ENCODE results near the gene MEIS1. TPM values are rescaled to one million over a fixed set of nuclear protein-coding genes. Genes with fewer than 3 reads are reported as not detected.

The MEIS1 gene
- total and polyA plus RNA-seq, 2 donors (not counting 1 experiment from before 2014, with no cell fraction given) = 0.03 TPM; not detected in 1

DNA sequence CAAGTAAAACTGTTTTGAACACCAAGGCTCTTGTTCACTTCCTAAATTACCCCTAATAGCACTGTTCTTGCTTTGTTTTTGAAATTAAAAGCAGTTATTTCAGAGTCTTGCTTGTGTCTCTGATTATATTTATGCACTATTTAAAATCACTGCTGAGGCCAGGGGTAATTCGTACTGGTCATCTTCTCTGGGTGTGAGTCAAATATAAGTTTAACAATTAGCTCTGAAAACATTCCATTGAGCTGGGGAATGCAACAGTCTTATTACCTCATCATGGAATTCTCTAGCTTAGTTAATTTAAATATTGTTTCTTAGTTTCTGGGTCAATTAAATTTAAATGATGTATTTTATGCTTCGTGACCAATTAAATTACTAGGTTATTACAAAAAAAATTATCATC lies 135.0 kb downstream of the MEIS1 start:
- ATAC-seq (ENCODE audit: low read depth) = no peak
- Histone ChIP-seq H2AFZ (ENCODE audit: insufficient read depth, low read depth, low read length, poor library complexity, severe bottlenecking) (no peak overlapping the region), H3K27me3 (replicated peaks in 1 of 4; ENCODE audit: control extremely low read depth in 1 of 4, control insufficient read depth in 3 of 4, insufficient read depth in 4 of 4, low read length in 3 of 4) (peaks cover 0 to 20% (median 15%) of the 10 kb centered on the region in 4 experiments), H4K20me1 (ENCODE audit: control insufficient read depth, insufficient read depth, low read length, poor library complexity, severe bottlenecking) (no peaks in the 10 kb centered on the region), H3K4me1 (ENCODE audit: control insufficient read depth in 2 of 2, insufficient read depth in 2 of 2, low read length in 2 of 2) (peaks cover 5% of the 10 kb centered on the region in 2 donors), H3K79me2 (ENCODE audit: control insufficient read depth, insufficient read depth, low read length) (no peaks in the 10 kb centered on the region), H3K9ac (ENCODE audit: low read length) (no peak overlapping the region), H3K27ac (ENCODE audit: low read length in 2 of 2) (no peak overlapping the region), H3K4me2 (replicated peaks; ENCODE audit: low read depth, low read length, poor library complexity, severe bottlenecking) (no peak overlapping the region), H3K36me3 (replicated peaks in 1 of 2; ENCODE audit: control extremely low read depth in 1 of 2, control insufficient read depth in 1 of 2, extremely low read depth in 1 of 2, insufficient read depth in 2 of 2, low read length in 1 of 2) (no peaks in the 10 kb centered on the region), H3K4me3 (ENCODE audit: control extremely low read depth in 1 of 5, extremely low read depth in 1 of 5, insufficient read depth in 1 of 5, low read depth in 2 of 5, low read length in 4 of 5) (no peak overlapping the region), H3K9me3 (ENCODE audit: control extremely low read depth in 1 of 3, control insufficient read depth in 2 of 3, insufficient read depth in 1 of 3, low read length in 2 of 3) (no peaks in the 10 kb centered on the region)
- Mint-ChIP-seq H3K27ac (no peak overlapping the region), H3K27me3 (peaks cover 24% of the 10 kb centered on the region), H3K4me3 (no peak overlapping the region), H3K4me1 (peaks cover 7% of the 10 kb centered on the region), H3K9me3 (ENCODE audit: insufficient read depth) (no peaks in the 10 kb centered on the region)
- no peak for DNase-seq
- no peak for TF ChIP-seq EZH2 (IDR thresholded peaks at IDR 0.05; ENCODE audit: borderline replicate concordance, insufficient read depth, low read depth, low read length, poor library complexity, severe bottlenecking)
- TF ChIP-seq CTCF (IDR thresholded peaks at IDR 0.05) = no peak
- CTCF ChIA-PET = no interaction called here
- POLR2A ChIA-PET = no interaction called here
- no CpG with 5 or more reads among the region's 2 CpGs for WGBS (ENCODE audit: insufficient coverage)
- intact Hi-C loops (cut with micrococcal nuclease) = no loop called here

- no peak overlapping the region for H3K4me3 ChIP-seq (ENCODE audit: control extremely low read depth in 1 of 5, extremely low read depth in 1 of 5, insufficient read depth in 1 of 5, low read depth in 2 of 5, low read length in 4 of 5)
- no peak overlapping the region for H3K4me3 Mint-ChIP-seq
- no peak overlapping the region for H3K27ac ChIP-seq (ENCODE audit: low read length in 2 of 2)
- H3K9me3 Mint-ChIP-seq (ENCODE audit: insufficient read depth) = no peaks in the 10 kb centered on the region
- peaks cover 0 to 2% (median 0%) of the 10 kb centered on the region in 3 donors for H3K9me3 ChIP-seq (ENCODE audit: control extremely low read depth in 1 of 3, control insufficient read depth in 2 of 3, insufficient read depth in 1 of 3, low read length in 2 of 3)
- CTCF ChIA-PET = no interaction called here
- H2AFZ ChIP-seq (ENCODE audit: insufficient read depth, low read depth, low read length, poor library complexity, severe bottlenecking) = no peak overlapping the region
- POLR2A ChIA-PET = no interaction called here
- no peaks in the 10 kb centered on the region for H3K79me2 ChIP-seq (ENCODE audit: control insufficient read depth, insufficient read depth, low read length)
- H3K9ac ChIP-seq (ENCODE audit: low read length) = no peak overlapping the region
- TF ChIP-seq CTCF (IDR thresholded peaks at IDR 0.05) = no peak
- no peak for TF ChIP-seq EZH2 (IDR thresholded peaks at IDR 0.05; ENCODE audit: borderline replicate concordance, insufficient read depth, low read depth, low read length, poor library complexity, severe bottlenecking)
- WGBS (ENCODE audit: insufficient coverage) = no CpG with 5 or more reads among the region's 3 CpGs
- H3K27me3 ChIP-seq (replicated peaks in 1 of 4; ENCODE audit: control extremely low read depth in 1 of 4, control insufficient read depth in 3 of 4, insufficient read depth in 4 of 4, low read length in 3 of 4) = peaks cover 0 to 25% (median 20%) of the 10 kb centered on the region in 4 experiments
- H4K20me1 ChIP-seq (ENCODE audit: control insufficient read depth, insufficient read depth, low read length, poor library complexity, severe bottlenecking) = no peaks in the 10 kb centered on the region
- no peaks in the 10 kb centered on the region for H3K36me3 ChIP-seq (replicated peaks in 1 of 2; ENCODE audit: control extremely low read depth in 1 of 2, control insufficient read depth in 1 of 2, extremely low read depth in 1 of 2, insufficient read depth in 2 of 2, low read length in 1 of 2)
- no peak overlapping the region for H3K27ac Mint-ChIP-seq
- DNase-seq (no peak), ATAC-seq (ENCODE audit: low read depth) (no peak)
- peaks cover 11% of the 10 kb centered on the region for H3K4me1 Mint-ChIP-seq
- peaks cover 10% of the 10 kb centered on the region in 2 donors for H3K4me1 ChIP-seq (ENCODE audit: control insufficient read depth in 2 of 2, insufficient read depth in 2 of 2, low read length in 2 of 2)
- H3K4me2 ChIP-seq (replicated peaks; ENCODE audit: low read depth, low read length, poor library complexity, severe bottlenecking) = no peak overlapping the region
- intact Hi-C loops (cut with micrococcal nuclease) = no loop called here
- peaks cover 29% of the 10 kb centered on the region for H3K27me3 Mint-ChIP-seq
Observed at GRCh38 chr2:66570471-66570870, 135.5 kb downstream of the MEIS1 start.

All from B cell (primary cell).